ENCODE results near the gene SREK1.

The SREK1 gene, protein sequence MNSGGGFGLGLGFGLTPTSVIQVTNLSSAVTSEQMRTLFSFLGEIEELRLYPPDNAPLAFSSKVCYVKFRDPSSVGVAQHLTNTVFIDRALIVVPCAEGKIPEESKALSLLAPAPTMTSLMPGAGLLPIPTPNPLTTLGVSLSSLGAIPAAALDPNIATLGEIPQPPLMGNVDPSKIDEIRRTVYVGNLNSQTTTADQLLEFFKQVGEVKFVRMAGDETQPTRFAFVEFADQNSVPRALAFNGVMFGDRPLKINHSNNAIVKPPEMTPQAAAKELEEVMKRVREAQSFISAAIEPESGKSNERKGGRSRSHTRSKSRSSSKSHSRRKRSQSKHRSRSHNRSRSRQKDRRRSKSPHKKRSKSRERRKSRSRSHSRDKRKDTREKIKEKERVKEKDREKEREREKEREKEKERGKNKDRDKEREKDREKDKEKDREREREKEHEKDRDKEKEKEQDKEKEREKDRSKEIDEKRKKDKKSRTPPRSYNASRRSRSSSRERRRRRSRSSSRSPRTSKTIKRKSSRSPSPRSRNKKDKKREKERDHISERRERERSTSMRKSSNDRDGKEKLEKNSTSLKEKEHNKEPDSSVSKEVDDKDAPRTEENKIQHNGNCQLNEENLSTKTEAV

GRCh38 chr5:66144074-66144833 is at the start of gene SREK1:
SREK1 (plus strand) TSS chr5:66144300; CDS start chr5:66144377, 77 bp downstream.
- in situ Hi-C loops (cut with HindIII; ENCODE audit: low pct_ligation_motif_present, low sequenced_read_pairs), result no loop called here
- peak within 1 kb of the TSS; percentile 99 for H3K27ac ChIP-seq
- no peaks in the 10 kb centered on the region for H3K36me3 ChIP-seq (replicated peaks)

GRCh38 chr5:66100851-66101250 is 43.2 kb upstream of the SREK1 start:
- Histone ChIP-seq H3K27me3 (replicated peaks) (no peaks in the 10 kb centered on the region), H3K4me3 (ENCODE audit: low read depth, low read length) (no peak overlapping the region), H3K27ac (no peak overlapping the region), H3K36me3 (replicated peaks) (no peaks in the 10 kb centered on the region)
- TF ChIP-seq CTCF (IDR thresholded peaks at IDR 0.05; ENCODE audit: low read depth, low read length, missing control alignments), result no peak
- in situ Hi-C loops (cut with HindIII; ENCODE audit: low pct_ligation_motif_present, low sequenced_read_pairs), result no loop called here
- no peak for DNase-seq

More at GRCh38 chr5:66144074-66144833, at the start of gene SREK1:
- TF ChIP-seq CTCF (IDR thresholded peaks at IDR 0.05; ENCODE audit: low read depth, low read length, missing control alignments), result no peak
- no peaks in the 10 kb centered on the region for H3K27me3 ChIP-seq (replicated peaks)
- DNase-seq, result peak; percentile 89
- peak within 1 kb of the TSS; percentile 92 for H3K4me3 ChIP-seq (ENCODE audit: low read depth, low read length)

- in situ Hi-C loops (cut with HindIII; ENCODE audit: low pct_ligation_motif_present, low sequenced_read_pairs), result no loop called here
- H3K27me3 ChIP-seq (replicated peaks), result no peaks in the 10 kb centered on the region
- peak; percentile 73 for DNase-seq
- H3K4me3 ChIP-seq (ENCODE audit: low read depth, low read length), result no peak overlapping the region
- no peak overlapping the region for H3K27ac ChIP-seq
- TF ChIP-seq CTCF (IDR thresholded peaks at IDR 0.05; ENCODE audit: low read depth, low read length, missing control alignments), result no peak
- no peaks in the 10 kb centered on the region for H3K36me3 ChIP-seq (replicated peaks)
These were observed 30.9 kb upstream of the SREK1 start for GRCh38 chr5:66113160-66113559.

DNA sequence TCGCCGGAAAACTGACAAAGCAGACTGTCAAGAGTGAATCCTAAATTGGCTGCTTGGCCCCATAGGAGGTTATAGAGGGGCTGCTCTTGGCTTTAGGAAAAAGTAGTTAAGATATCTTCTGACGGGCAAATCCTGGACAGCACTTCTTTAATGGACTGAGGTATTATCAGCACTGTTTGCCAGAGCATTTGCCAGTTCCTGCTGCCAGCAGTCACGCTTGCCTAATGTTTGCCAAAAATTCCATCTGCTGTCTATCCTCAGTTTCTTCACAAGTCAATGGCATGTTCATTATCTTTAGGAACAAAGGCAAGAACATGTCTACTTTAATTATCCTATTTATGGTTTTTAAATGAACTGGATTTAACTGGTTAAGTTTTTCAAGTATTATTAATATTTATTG is 25.8 kb upstream of the SREK1 start:
- DNase-seq, result no peak
- Histone ChIP-seq H3K27ac (no peak overlapping the region), H3K36me3 (replicated peaks) (no peaks in the 10 kb centered on the region), H3K4me3 (ENCODE audit: low read depth, low read length) (no peak overlapping the region), H3K27me3 (replicated peaks) (no peaks in the 10 kb centered on the region)
- in situ Hi-C loops (cut with HindIII; ENCODE audit: low pct_ligation_motif_present, low sequenced_read_pairs), result no loop called here
- no peak for TF ChIP-seq CTCF (IDR thresholded peaks at IDR 0.05; ENCODE audit: low read depth, low read length, missing control alignments)

DNA sequence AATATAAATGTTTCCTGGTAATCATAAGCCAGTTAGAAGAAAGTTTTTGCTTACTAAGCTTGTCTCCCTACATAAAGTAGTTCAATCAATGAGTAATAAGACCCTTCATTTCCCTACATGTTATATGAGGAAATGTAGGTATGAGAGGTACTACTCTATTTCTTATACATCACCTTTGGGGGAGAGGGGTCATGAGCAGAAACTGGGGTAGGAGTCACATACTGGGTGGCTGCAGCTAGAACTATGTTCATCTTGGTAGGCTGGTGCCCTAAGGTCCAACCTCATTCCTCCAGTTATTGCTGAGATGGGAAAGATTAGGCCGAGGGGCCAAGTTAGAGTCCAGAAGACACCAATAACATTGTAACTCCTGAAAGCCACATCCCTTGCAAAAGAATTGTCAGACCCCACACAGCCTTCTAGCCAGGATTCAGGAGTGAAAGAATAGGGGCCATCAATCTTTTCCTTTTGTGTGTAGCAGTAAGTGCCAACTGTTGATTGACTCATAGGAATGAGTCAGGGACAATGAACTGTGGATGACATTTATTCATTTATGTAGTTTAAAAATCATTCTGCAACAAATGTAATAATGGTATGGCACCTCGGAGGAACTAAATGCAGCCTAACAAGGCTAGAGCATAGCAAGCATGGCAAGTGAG is 21.6 kb upstream of the SREK1 start:
- no peak for TF ChIP-seq CTCF (IDR thresholded peaks at IDR 0.05; ENCODE audit: low read depth, low read length, missing control alignments)
- DNase-seq, result peak; percentile 8
- no peak overlapping the region for H3K4me3 ChIP-seq (ENCODE audit: low read depth, low read length)
- H3K27me3 ChIP-seq (replicated peaks), result no peaks in the 10 kb centered on the region
- H3K27ac ChIP-seq, result no peak overlapping the region
- in situ Hi-C loops (cut with HindIII; ENCODE audit: low pct_ligation_motif_present, low sequenced_read_pairs), result no loop called here
- H3K36me3 ChIP-seq (replicated peaks), result no peaks in the 10 kb centered on the region
